Right forelimb (tissue), 1 donor: ENCODE measurements around the gene NRP1.
"Not testable (repeated sequence)": the region's sequence is repeated elsewhere in the genome, so short reads cannot be mapped to it uniquely, and the experiment has no call there.

Experiments
- DNase-seq: peaks from one replicate; pipeline ENCODE4 v3.0.0-alpha.2; 2018

Gene NRP1

GRCh38 chr10:33334153-33334804, at the start of gene NRP1:
Gene NRP1, minus strand, starts transcription at chr10:33334667. Its CDS starts 285 bp downstream, at chr10:33334382.
- peak; percentile 78 for DNase-seq

- not testable (repeated sequence) for DNase-seq
Measured at GRCh38 chr10:33384201-33384600, 49.7 kb upstream of the NRP1 start.

GRCh38 chr10:33382921-33383713, 48.6 kb upstream of the NRP1 start:
- no peak for DNase-seq

GRCh38 chr10:33382216-33382600, 47.7 kb upstream of the NRP1 start:
- DNase-seq = no peak

GRCh38 chr10:33381451-33382215, 47.2 kb upstream of the NRP1 start:
- peak; percentile 61 for DNase-seq

GRCh38 chr10:33377658-33378025, 43.2 kb upstream of the NRP1 start:
- DNase-seq = no peak

GRCh38 chr10:33376976-33377657, 42.6 kb upstream of the NRP1 start:
- no peak for DNase-seq

- no peak for DNase-seq
Measured at GRCh38 chr10:33376476-33376875, 42.0 kb upstream of the NRP1 start.

GRCh38 chr10:33373263-33373662, 38.8 kb upstream of the NRP1 start:
- no peak for DNase-seq

GRCh38 chr10:33371234-33371633, 36.8 kb upstream of the NRP1 start:
- DNase-seq = no peak

- DNase-seq = no peak
Measured at GRCh38 chr10:33370434-33370930, 36.0 kb upstream of the NRP1 start.

GRCh38 chr10:33368086-33368485, 33.6 kb upstream of the NRP1 start:
- DNase-seq = no peak

GRCh38 chr10:33365871-33366411, 31.5 kb upstream of the NRP1 start:
- DNase-seq = no peak

GRCh38 chr10:33365301-33365700, 30.8 kb upstream of the NRP1 start:
- no peak for DNase-seq

- no peak for DNase-seq
Measured at GRCh38 chr10:33363106-33363505, 28.6 kb upstream of the NRP1 start.

GRCh38 chr10:33358016-33358415, 23.5 kb upstream of the NRP1 start:
- DNase-seq = no peak

GRCh38 chr10:33355274-33355673, 20.8 kb upstream of the NRP1 start:
- DNase-seq = no peak

GRCh38 chr10:33353853-33354252, 19.4 kb upstream of the NRP1 start:
- DNase-seq = no peak

GRCh38 chr10:33353334-33353733, 18.9 kb upstream of the NRP1 start:
- no peak for DNase-seq

GRCh38 chr10:33352615-33353014, 18.1 kb upstream of the NRP1 start:
- DNase-seq = no peak

GRCh38 chr10:33352175-33352574, 17.7 kb upstream of the NRP1 start:
- no peak for DNase-seq

GRCh38 chr10:33350041-33350440, 15.6 kb upstream of the NRP1 start:
- DNase-seq = no peak

- no peak for DNase-seq
Measured at GRCh38 chr10:33349268-33349667, 14.8 kb upstream of the NRP1 start.
